NT2/D1 (cell line): Measurements from ENCODE around the gene AEBP2.
"Not testable (repeated sequence)": the region's sequence is repeated elsewhere in the genome, so short reads cannot be mapped to it uniquely, and the experiment has no call there.

Source experiments
- DNase-seq: peaks from one replicate; pipeline ENCODE4 v3.0.0-alpha.2; 2011; ENCODE audit warnings: low read depth, low spot score
- H3K27me3 ChIP-seq: 2 replicates; pipeline ENCODE4 v1.6.0; 2011; ENCODE audit warnings: mild to moderate bottlenecking; ENCODE audit not compliant: insufficient read length, insufficient read depth
- H3K36me3 ChIP-seq: 2 replicates; pipeline ENCODE4 v1.6.1; 2011; ENCODE audit warnings: mild to moderate bottlenecking, low read length, mixed read lengths; ENCODE audit not compliant: insufficient read depth, insufficient read length
- H3K4me1 ChIP-seq: 2 replicates; pipeline ENCODE4 v1.5.1; 2011; ENCODE audit not compliant: insufficient read depth, insufficient read length
- H3K4me3 ChIP-seq: 2 replicates; pipeline ENCODE4 v1.5.1; 2011; ENCODE audit warnings: low read depth; ENCODE audit not compliant: insufficient read length
- H3K9ac ChIP-seq: 2 replicates; pipeline ENCODE4 v1.6.0; 2011; ENCODE audit warnings: low read depth; ENCODE audit not compliant: insufficient read length
- H3K9me3 ChIP-seq: 2 replicates; pipeline ENCODE4 v1.5.1; 2011; ENCODE audit warnings: mild to moderate bottlenecking, low read length; ENCODE audit not compliant: insufficient read depth
- SUZ12 ChIP-seq: IDR thresholded peaks from 2 replicates; pipeline ENCODE4 v1.6.1; 2011; ENCODE audit not compliant: insufficient read length, insufficient read depth; ENCODE audit errors: extremely low read depth
- YY1 ChIP-seq: IDR thresholded peaks from 2 replicates; pipeline ENCODE4 v1.6.1; 2011; ENCODE audit not compliant: insufficient read length, insufficient read depth
- ZNF274 ChIP-seq: IDR thresholded peaks from 2 replicates; pipeline ENCODE4 v1.6.1; 2011; ENCODE audit warnings: mild to moderate bottlenecking, low read depth, low read length

Gene AEBP2

DNA sequence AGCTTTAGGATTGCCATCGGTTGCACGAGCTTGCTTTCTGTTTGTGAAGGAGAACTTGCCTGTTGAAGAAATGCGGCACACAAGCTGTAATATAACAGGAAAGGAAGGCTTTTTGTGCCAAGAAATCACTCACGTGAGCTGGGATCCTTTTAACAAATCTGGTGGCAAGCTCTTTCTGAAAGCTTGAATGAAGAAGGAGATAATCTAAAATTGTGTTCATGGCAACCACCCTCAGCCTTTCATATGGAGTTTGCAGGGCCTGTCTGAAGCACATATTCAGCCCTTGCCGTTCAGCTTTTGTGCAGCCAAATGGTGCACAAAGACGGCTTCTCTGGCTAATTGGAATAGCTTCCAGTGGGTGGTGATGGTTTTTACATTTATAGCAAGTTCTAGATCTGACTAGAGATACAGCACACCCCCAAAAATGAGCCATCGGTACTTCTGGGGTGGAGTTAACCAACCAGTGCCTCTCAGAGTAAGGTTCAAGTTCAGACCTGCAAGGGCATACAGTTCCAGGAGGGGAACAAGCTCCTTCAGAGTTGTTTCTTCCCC, 107.4 kb downstream of the AEBP2 start:
- H3K36me3 ChIP-seq = no peaks in the 10 kb centered on the region
- no peaks in the 10 kb centered on the region for H3K4me1 ChIP-seq
- H3K4me3 ChIP-seq = no peak overlapping the region
- H3K9ac ChIP-seq = no peak overlapping the region
- no peak for DNase-seq
- no peaks in the 10 kb centered on the region for H3K27me3 ChIP-seq
- TF ChIP-seq ZNF274 = no peak
- TF ChIP-seq SUZ12 = no peak
- no peak for TF ChIP-seq YY1
- no peaks in the 10 kb centered on the region for H3K9me3 ChIP-seq

DNA sequence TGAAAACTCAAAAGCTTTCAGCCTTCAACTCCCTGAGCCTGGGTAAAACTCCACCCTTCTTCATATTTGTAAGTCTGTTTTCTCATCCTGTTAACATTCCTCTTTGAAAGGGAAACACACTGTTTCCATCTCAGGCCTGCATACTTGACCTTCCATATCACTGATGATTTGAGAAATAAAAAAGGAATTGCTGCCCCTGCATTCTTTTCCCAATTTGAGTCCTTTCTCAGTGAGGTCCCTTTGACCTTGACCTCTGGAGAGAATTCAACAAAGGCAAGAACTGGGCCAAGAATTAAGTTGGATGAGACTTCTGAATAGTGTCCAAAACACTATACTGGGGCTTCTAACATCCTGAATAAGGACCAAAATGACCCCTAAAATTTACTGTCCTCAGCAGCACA, 108.0 kb downstream of the AEBP2 start:
- TF ChIP-seq YY1 (no peak), ZNF274 (no peak), SUZ12 (no peak)
- no peak for DNase-seq
- Histone ChIP-seq H3K4me3 (no peak overlapping the region), H3K27me3 (no peaks in the 10 kb centered on the region), H3K9me3 (no peaks in the 10 kb centered on the region), H3K36me3 (no peaks in the 10 kb centered on the region), H3K4me1 (no peaks in the 10 kb centered on the region), H3K9ac (no peak overlapping the region)

DNA sequence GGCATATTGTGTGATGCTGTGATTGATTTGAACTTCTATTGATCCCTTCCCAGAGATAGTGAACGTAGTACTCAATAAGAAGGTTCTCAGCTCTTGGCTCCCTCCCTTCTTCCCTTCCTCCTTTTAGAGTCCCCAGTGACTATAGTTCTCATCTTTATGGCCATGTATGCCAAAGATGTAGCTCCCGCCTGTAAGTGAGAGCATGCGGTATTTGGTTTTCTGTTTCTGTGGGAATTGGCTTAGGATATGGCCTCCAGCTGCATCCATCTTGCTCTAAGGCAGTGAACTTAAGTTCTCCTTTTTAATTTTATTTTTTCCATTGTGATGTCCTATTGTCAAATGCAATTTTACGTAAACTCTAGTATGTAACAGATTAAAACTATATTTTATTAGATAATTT, 109.5 kb downstream of the AEBP2 start:
- Histone ChIP-seq H3K9me3 (no peaks in the 10 kb centered on the region), H3K9ac (no peak overlapping the region), H3K4me1 (no peaks in the 10 kb centered on the region), H3K36me3 (no peaks in the 10 kb centered on the region), H3K4me3 (no peak overlapping the region), H3K27me3 (no peaks in the 10 kb centered on the region)
- TF ChIP-seq SUZ12 (no peak), ZNF274 (no peak), YY1 (no peak)
- DNase-seq = no peak

DNA sequence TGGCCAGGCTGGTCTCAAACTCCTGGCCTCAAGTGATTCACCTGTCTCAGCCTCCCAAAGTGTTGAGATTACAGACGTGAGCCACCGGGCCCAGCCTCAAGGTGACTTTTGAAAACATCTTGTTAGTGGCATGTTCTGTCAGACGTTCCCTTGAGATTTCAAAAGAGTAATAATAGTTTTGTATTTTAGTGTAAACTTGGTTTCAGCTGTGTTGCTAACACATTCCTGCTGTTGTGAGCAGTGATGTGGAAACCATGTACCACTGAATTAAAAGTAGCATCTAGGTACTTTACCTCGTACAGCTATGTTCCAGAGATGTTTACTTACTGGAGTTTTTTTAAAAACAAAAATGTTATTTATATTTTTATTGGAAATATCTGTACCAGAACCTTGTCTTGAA, 111.3 kb downstream of the AEBP2 start:
- DNase-seq = no peak
- H3K36me3 ChIP-seq = no peaks in the 10 kb centered on the region
- TF ChIP-seq ZNF274 = no peak
- TF ChIP-seq SUZ12 = no peak
- no peak for TF ChIP-seq YY1

DNA sequence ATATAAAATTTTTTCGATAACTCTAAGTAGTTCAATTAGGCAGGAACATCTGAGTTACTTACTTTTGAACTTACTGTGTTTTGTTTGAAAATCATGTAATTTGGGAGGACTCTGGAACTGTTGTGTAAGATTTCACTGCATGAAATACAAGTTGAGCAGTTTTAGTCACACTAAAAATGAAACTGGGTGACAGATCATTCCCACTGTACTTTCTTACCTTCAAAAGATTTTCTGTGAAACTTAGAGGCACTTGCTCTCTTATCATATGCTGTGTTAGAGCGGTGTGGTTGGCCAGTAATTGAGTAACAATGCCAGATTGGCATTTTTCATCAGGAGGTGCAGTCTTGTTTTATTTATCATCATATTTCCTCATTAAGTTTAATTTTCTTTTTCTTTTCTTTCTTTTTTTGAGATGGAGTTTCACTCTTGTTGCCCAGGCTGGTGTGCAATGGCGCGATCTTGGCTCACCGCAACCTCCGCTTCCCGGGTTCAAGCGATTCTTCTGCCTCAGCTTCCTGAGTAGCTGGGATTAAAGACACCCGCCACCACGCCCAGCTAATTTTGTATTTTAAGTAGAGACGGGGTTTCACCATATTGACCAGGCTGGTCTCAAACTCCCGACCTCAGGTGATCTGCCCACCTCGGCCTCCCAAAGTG, 113.3 kb downstream of the AEBP2 start:
- H3K36me3 ChIP-seq, DNase-seq, H3K9me3 ChIP-seq, H3K27me3 ChIP-seq, H3K4me3 ChIP-seq, H3K4me1 ChIP-seq, H3K9ac ChIP-seq: not testable (repeated sequence)

More for the DNA sequence above, 111.3 kb downstream of the AEBP2 start:
- no peaks in the 10 kb centered on the region for H3K9me3 ChIP-seq
- H3K4me3 ChIP-seq = no peak overlapping the region
- no peak overlapping the region for H3K9ac ChIP-seq
- no peaks in the 10 kb centered on the region for H3K4me1 ChIP-seq
- H3K27me3 ChIP-seq = no peaks in the 10 kb centered on the region

DNA sequence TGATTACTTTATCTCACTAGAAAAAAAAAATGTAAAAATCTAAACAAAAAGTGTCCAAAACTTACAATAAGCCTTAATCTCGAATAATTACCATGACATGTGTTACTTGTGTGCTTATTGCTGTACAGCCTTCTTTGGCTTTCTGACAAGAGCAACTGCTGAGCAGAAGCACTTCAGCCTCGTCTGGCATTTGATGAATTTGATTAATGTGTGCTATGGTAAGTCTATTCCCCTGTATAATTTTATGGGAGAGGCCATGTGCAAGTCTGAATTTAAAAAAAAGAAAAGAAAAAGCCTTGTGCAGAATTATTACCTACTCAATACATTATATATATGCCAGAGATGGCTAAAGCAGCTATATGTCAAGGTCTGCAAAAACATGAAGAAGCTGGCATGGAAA, 113.9 kb downstream of the AEBP2 start:
- no peaks in the 10 kb centered on the region for H3K36me3 ChIP-seq
- DNase-seq = no peak
- TF ChIP-seq ZNF274 (no peak), YY1 (no peak), SUZ12 (no peak)

DNA sequence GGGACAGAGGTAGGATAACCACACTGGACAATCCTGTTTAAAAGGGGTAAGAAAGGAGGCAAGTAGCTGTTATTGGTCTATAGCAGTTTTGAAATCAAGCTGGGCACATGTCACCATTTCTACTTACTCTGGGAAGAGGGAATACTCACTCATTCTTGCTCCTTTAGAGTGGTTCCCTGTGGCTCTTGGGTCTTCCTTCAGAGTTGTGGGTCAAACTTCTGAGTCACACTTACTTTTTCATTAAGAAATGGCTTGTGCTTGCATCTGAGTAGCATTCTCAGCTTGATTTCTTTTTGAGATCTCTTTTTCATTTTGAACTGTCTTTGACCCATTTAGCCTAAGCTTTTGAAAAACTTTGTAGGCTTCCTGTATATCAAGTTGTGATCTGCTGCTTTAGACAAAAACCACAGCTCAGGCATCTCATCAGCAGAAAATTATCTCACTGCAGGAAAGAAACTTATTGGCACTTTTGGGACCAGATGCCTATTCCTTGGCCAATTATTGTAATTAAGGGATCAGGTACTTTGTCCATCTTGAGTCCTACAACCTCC, 122.2 kb downstream of the AEBP2 start:
- DNase-seq = no peak
- Histone ChIP-seq H3K27me3 (no peaks in the 10 kb centered on the region), H3K4me1 (no peaks in the 10 kb centered on the region), H3K36me3 (no peaks in the 10 kb centered on the region), H3K9me3 (no peaks in the 10 kb centered on the region), H3K9ac (no peak overlapping the region), H3K4me3 (no peak overlapping the region)
- TF ChIP-seq SUZ12 (no peak), YY1 (no peak), ZNF274 (no peak)

More for the DNA sequence above, 113.9 kb downstream of the AEBP2 start:
- Histone ChIP-seq H3K4me1 (no peaks in the 10 kb centered on the region), H3K9me3 (no peaks in the 10 kb centered on the region), H3K9ac (no peak overlapping the region), H3K4me3 (no peak overlapping the region), H3K27me3 (no peaks in the 10 kb centered on the region)
